ENCODE results near the gene SFI1. TPM values are rescaled to one million over a fixed set of nuclear protein-coding genes. Genes with fewer than 3 reads are reported as not detected.

SFI1 gene
- total and polyA plus RNA-seq, 7 donors = 6.5 to 40.9 (median 17.5) TPM

DNA sequence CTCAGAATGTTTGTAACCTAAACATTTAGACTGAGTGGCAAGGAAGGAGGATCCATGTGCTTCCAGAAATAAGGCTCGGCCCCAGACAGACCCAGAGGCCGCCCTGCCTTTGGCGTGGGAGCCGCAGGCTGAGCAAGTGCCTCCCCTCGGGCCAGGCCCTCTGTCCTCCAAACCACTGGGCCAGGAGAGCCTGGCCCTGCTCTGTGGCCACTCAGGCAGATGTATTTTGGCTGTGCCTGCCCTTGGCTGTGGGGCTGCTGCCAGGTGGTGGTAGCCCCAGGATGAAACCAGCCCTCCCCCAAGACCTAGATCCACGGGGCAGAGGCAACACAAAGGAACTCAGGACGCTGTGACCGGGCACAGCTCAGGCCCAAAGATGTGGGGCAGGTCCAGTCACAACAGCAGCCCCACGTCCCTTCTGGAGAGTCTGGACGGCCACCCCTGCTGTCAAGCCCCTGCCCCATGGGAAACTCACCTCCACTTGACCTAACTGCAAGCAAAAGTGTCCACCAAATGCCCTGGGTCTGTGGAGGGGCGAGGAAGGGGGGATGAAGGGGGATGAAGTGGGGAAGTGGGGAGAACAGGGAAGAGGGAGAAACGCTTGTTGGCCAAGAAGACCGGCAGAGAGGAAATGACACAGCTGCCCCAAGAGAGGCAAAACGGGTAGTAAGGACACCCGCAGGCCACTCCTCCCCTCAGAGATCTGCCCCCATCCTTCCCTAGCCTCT, 141.7 kb downstream of the SFI1 start:
- peak overlapping the region in 2 of 4 donors; percentile 16 to 35 for H3K4me3 ChIP-seq
- WGBS, 2 donors = 55 to 82% methylated on average over 15 of the region's 15 CpGs
- no peaks in the 10 kb centered on the region for H3K27me3 ChIP-seq
- no peak for TF ChIP-seq POLR2A (IDR thresholded peaks at IDR 0.05)
- no peak for TF ChIP-seq POLR2AphosphoS5 (IDR thresholded peaks at IDR 0.05)
- TF ChIP-seq CTCF (IDR thresholded peaks at IDR 0.05) = no peak
- peaks cover 0 to 11% (median 7%) of the 10 kb centered on the region in 4 donors for H3K4me1 ChIP-seq
- intact Hi-C loops (cut with DNase I) = no loop called here
- no peaks in the 10 kb centered on the region for H3K9me3 ChIP-seq
- H3K27ac ChIP-seq = peak overlapping the region; percentile 49 to 56 (median 52)
- H3K36me3 ChIP-seq = peaks cover 0 to 7% (median 0%) of the 10 kb centered on the region in 4 donors
- DNase-seq = no peak

DNA sequence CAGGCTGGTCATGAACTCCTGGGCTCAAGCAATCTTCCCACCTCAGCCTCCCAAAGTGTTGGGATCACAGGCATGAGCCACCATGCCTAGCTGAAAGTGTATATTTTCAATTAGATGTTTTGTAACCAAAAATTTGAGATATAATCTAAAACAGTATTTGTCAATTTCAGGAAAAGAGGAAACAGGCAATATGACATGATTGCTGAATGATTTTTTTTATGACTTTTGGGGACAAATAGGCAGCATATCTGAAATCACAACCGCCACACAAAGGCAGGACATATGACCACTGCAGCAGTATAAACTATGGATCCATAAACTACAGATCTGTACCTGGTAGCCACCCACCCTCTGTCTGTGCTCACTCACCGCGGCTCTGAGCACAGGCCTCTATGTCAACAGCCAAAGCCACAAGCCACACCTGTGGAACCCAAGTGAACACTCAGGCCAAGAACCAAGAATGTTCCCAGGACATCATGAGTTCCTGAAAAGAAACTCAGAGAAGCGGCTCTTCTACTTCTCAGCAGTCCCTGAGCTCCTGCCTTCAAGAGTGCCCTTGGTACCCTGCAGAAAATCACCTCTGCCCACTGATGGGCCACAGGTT, 143.2 kb downstream of the SFI1 start:
- WGBS, 2 donors = 32 to 49% methylated on average over 4 of the region's 4 CpGs
- no peaks in the 10 kb centered on the region for H3K9me3 ChIP-seq
- TF ChIP-seq POLR2A (IDR thresholded peaks at IDR 0.05) = no peak
- TF ChIP-seq CTCF (IDR thresholded peaks at IDR 0.05) = no peak
- no peak for TF ChIP-seq EP300 (IDR thresholded peaks at IDR 0.05)
- no peak for TF ChIP-seq POLR2AphosphoS5 (IDR thresholded peaks at IDR 0.05)
- H3K27me3 ChIP-seq = no peaks in the 10 kb centered on the region
- no peak overlapping the region for H3K4me3 ChIP-seq
- H3K4me1 ChIP-seq = peaks cover 0 to 4% (median 0%) of the 10 kb centered on the region in 4 donors
- peaks cover 0 to 8% (median 0%) of the 10 kb centered on the region in 4 donors for H3K36me3 ChIP-seq
- DNase-seq = no peak
- H3K27ac ChIP-seq = no peak overlapping the region
- intact Hi-C loops (cut with DNase I) = no loop called here

GRCh38 chr22:31646186-31647019, 150.1 kb downstream of the SFI1 start:
- TF ChIP-seq CTCF (IDR thresholded peaks at IDR 0.05) = no peak
- TF ChIP-seq POLR2AphosphoS5 (IDR thresholded peaks at IDR 0.05) = peak in 1 of 4 donors; percentile 33
- H3K4me1 ChIP-seq = peaks cover 0 to 20% (median 5%) of the 10 kb centered on the region in 4 donors
- no peaks in the 10 kb centered on the region for H3K9me3 ChIP-seq
- H3K4me3 ChIP-seq = no peak overlapping the region
- H3K27ac ChIP-seq = peak overlapping the region in 2 of 4 donors; percentile 35 to 37
- H3K27me3 ChIP-seq = no peaks in the 10 kb centered on the region
- no peak for DNase-seq
- intact Hi-C loops (cut with DNase I) = no loop called here
- 25 to 55% methylated on average over 6 of the region's 6 CpGs for WGBS, 2 donors
- H3K36me3 ChIP-seq = peaks cover 0 to 50% (median 0%) of the 10 kb centered on the region in 4 donors

- Histone ChIP-seq H3K9me3 (no peaks in the 10 kb centered on the region), H3K4me3 (no peak overlapping the region), H3K4me1 (peaks cover 0 to 20% (median 5%) of the 10 kb centered on the region in 4 donors), H3K36me3 (peaks cover 0 to 47% (median 0%) of the 10 kb centered on the region in 4 donors), H3K27me3 (no peaks in the 10 kb centered on the region), H3K27ac (peak overlapping the region in 2 of 4 donors; percentile 35 to 37)
- DNase-seq = no peak
- TF ChIP-seq EP300 (IDR thresholded peaks at IDR 0.05) = no peak
- TF ChIP-seq POLR2A (IDR thresholded peaks at IDR 0.05) = no peak
- no peak for TF ChIP-seq POLR2AphosphoS5 (IDR thresholded peaks at IDR 0.05)
- TF ChIP-seq CTCF (IDR thresholded peaks at IDR 0.05) = no peak
- 97 to 98% methylated on average over 3 of the region's 3 CpGs for whole genome bisulfite sequencing, 2 donors
- intact Hi-C loops (cut with DNase I) = no loop called here
Observed at GRCh38 chr22:31647066-31647465, 150.7 kb downstream of the SFI1 start.
